CD14-positive monocyte (primary cell): ENCODE data around the gene GRAMD1A. TPM values are rescaled to one million over a fixed set of nuclear protein-coding genes. Genes with fewer than 3 reads are reported as not detected.

Source experiments
- DNase-seq, 3 donors: peaks; one replicate each; pipeline ENCODE4 v3.0.0-alpha.2; 2011 to 2022
- H2AFZ ChIP-seq: 2 replicates; pipeline ENCODE4 v1.6.0; 2012; ENCODE audit warnings: mild to moderate bottlenecking, low read depth, low read length, inconsistent platforms; ENCODE audit not compliant: insufficient read depth, poor library complexity, severe bottlenecking
- H3K27ac ChIP-seq, 2 donors: 1 replicate in 1 of 2; 2 replicates in 1 of 2; pipeline ENCODE4 v1.5.1; 2012 to 2013; ENCODE audit warnings: low read length in 2 of 2, control low read depth in 1 of 2, inconsistent platforms in 1 of 2, low read depth in 1 of 2, mild to moderate bottlenecking in 1 of 2
- H3K27me3 ChIP-seq, 2 donors: one replicate each; pipeline versions ENCODE4 v1.6.0 to v1.6.1; 2011 to 2013; ENCODE audit warnings: low read length in 2 of 2; ENCODE audit not compliant: control insufficient read depth in 2 of 2, insufficient read depth in 2 of 2
- H3K36me3 ChIP-seq, 2 donors: replicated peaks in 1 of 2; 1 replicate in 1 of 2; 2 replicates in 1 of 2; pipeline versions ENCODE4 v1.5.1 to v1.6.1; 2012 to 2013; ENCODE audit warnings: low read length in 2 of 2, control low read depth in 1 of 2, inconsistent platforms in 1 of 2, mild to moderate bottlenecking in 1 of 2; ENCODE audit not compliant: insufficient read depth in 2 of 2, control insufficient read depth in 1 of 2
- H3K4me1 ChIP-seq, 2 donors: 1 replicate in 1 of 2; 2 replicates in 1 of 2; pipeline versions ENCODE4 v1.5.1 to v1.6.1; 2012 to 2013; ENCODE audit warnings: low read length in 2 of 2, control low read depth in 1 of 2, inconsistent platforms in 1 of 2, mild to moderate bottlenecking in 1 of 2, moderate library complexity in 1 of 2; ENCODE audit not compliant: insufficient read depth in 2 of 2, control insufficient read depth in 1 of 2
- H3K4me2 ChIP-seq: replicated peaks from 2 replicates; pipeline ENCODE3; 2012; ENCODE audit warnings: low read length, moderate library complexity, mild to moderate bottlenecking; ENCODE audit not compliant: poor library complexity, severe bottlenecking; ENCODE audit errors: extremely low read depth
- H3K4me3 ChIP-seq, 3 experiments: fragments of 200-600 bp in 1 of 3; sonication (generic) in 1 of 3; replicated peaks in 1 of 3; 1 replicate in 2 of 3; 2 replicates in 1 of 3; pipeline ENCODE4 v1.5.1; 2011 to 2013; ENCODE audit warnings: low read length in 3 of 3, mild to moderate bottlenecking in 3 of 3, control low read depth in 2 of 3, low read depth in 2 of 3, inconsistent platforms in 1 of 3, moderate library complexity in 1 of 3
- H3K79me2 ChIP-seq: 2 replicates; pipeline ENCODE4 v1.6.0; 2012; ENCODE audit warnings: mild to moderate bottlenecking, control low read depth, inconsistent platforms, low read length, moderate library complexity; ENCODE audit not compliant: insufficient read depth
- H3K9ac ChIP-seq: 2 replicates; pipeline ENCODE4 v1.6.0; 2017; ENCODE audit warnings: low read length, mild to moderate bottlenecking; ENCODE audit not compliant: insufficient read depth, poor library complexity, severe bottlenecking
- H3K9me3 ChIP-seq, 2 donors: replicated peaks in 1 of 2; 1 replicate in 1 of 2; 2 replicates in 1 of 2; pipeline versions ENCODE4 v1.5.1 to v1.6.1; 2012 to 2013; ENCODE audit warnings: low read length in 2 of 2, control low read depth in 1 of 2; ENCODE audit not compliant: control insufficient read depth in 1 of 2, insufficient read depth in 1 of 2
- H4K20me1 ChIP-seq: 2 replicates; pipeline ENCODE4 v1.6.0; 2012; ENCODE audit warnings: mild to moderate bottlenecking, low read length, control low read depth, moderate library complexity; ENCODE audit not compliant: insufficient read depth
- H3K27ac Mint-ChIP-seq, 7 donors: one replicate each; pipeline ENCODE4 v1.8.0; 2020; ENCODE audit warnings: mild to moderate bottlenecking in 7 of 7, mixed read lengths in 7 of 7, moderate library complexity in 6 of 7, inconsistent platforms in 2 of 7
- H3K27me3 Mint-ChIP-seq, 3 donors: one replicate each; pipeline ENCODE4 v1.8.0; 2021 to 2022; ENCODE audit warnings: low read depth in 3 of 3, mild to moderate bottlenecking in 3 of 3, mixed read lengths in 3 of 3, moderate library complexity in 3 of 3, inconsistent platforms in 1 of 3
- H3K36me3 Mint-ChIP-seq, 2 donors: one replicate each; pipeline ENCODE4 v1.8.0; 2020; ENCODE audit warnings: mixed read lengths in 2 of 2, inconsistent platforms in 1 of 2, mild to moderate bottlenecking in 1 of 2
- H3K4me1 Mint-ChIP-seq: one replicate; pipeline ENCODE4 v1.8.0; 2020; ENCODE audit warnings: mild to moderate bottlenecking, mixed read lengths
- H3K4me3 Mint-ChIP-seq, 2 donors: one replicate each; pipeline ENCODE4 v1.8.0; 2020; ENCODE audit warnings: mild to moderate bottlenecking in 2 of 2, mixed read lengths in 2 of 2, moderate library complexity in 1 of 2
- H3K9me3 Mint-ChIP-seq, 7 donors: one replicate each; pipeline ENCODE4 v1.8.0; 2020 to 2022; ENCODE audit warnings: mixed read lengths in 7 of 7, mild to moderate bottlenecking in 6 of 7, moderate library complexity in 6 of 7, inconsistent platforms in 2 of 7
- CTCF ChIP-seq: fragments of 200-600 bp; IDR thresholded peaks from one replicate; pipeline ENCODE4 v1.8.0; 2022; ENCODE audit warnings: antibody characterized with exemption, mild to moderate bottlenecking
- WGBS: methylation state at CpG from one replicate; pipeline ENCODE4 v1.1.5; 2013; ENCODE audit warnings: missing lambda C conversion rate; ENCODE audit not compliant: insufficient coverage; 5-methylcytosine and 5-hydroxymethylcytosine counted together
- intact Hi-C, 2 donors: fragments of 100-400 bp; cut with micrococcal nuclease; formaldehyde crosslinking; loops; one replicate each; pipeline versions ENCODE4 v1.15.0 to v1.15.1; 2023
- polyA plus RNA-seq, 3 donors: library from polyadenylated mRNA; depleted of rRNA in 1 of 3; unstranded in 2 of 3; stranded (reverse) in 1 of 3; fragments of 300-500 nt in 2 of 3; fragments of >200 nt in 1 of 3; fragmentation: Illumina TruSeq in 2 of 3; gene quantifications; 1 replicate in 2 of 3; 2 replicates in 1 of 3; pipeline ENCODE4 v1.2.3, GENCODE V29; 2012 to 2021

The GRAMD1A gene
- polyA plus RNA-seq, 3 donors: 9.3 to 73.9 (median 15.1) TPM

GRCh38 chr19:34957830-34958751 lies 42.0 kb upstream of the GRAMD1A start:
- Mint-ChIP-seq H3K9me3 (peaks cover 60 to 88% (median 82%) of the 10 kb centered on the region in 7 donors), H3K36me3 (peaks cover 38 to 43% of the 10 kb centered on the region in 2 donors), H3K27ac (no peak overlapping the region)

More at GRCh38 chr19:34957830-34958751, 42.0 kb upstream of the GRAMD1A start:
- no peaks in the 10 kb centered on the region for H3K79me2 ChIP-seq
- H3K4me1 Mint-ChIP-seq: peaks cover 16% of the 10 kb centered on the region
- TF ChIP-seq CTCF: no peak
- WGBS: 97% methylated on average over 10 of the region's 22 CpGs
- H2AFZ ChIP-seq: no peak overlapping the region
- H3K4me2 ChIP-seq: no peak overlapping the region
- no peaks in the 10 kb centered on the region for H4K20me1 ChIP-seq
- intact Hi-C loops: no loop called here
- H3K27ac ChIP-seq: no peak overlapping the region
- no peak for DNase-seq
- peaks cover 65 to 82% of the 10 kb centered on the region in 2 donors for H3K9me3 ChIP-seq
- no peak overlapping the region for H3K9ac ChIP-seq
- H3K4me3 Mint-ChIP-seq: no peak overlapping the region
- peaks cover under 1 to 4% (median 2%) of the 10 kb centered on the region in 3 donors for H3K27me3 Mint-ChIP-seq
- no peaks in the 10 kb centered on the region for H3K27me3 ChIP-seq
- peaks cover 11 to 16% of the 10 kb centered on the region in 2 donors for H3K4me1 ChIP-seq
- peaks cover 26 to 51% of the 10 kb centered on the region in 2 donors for H3K36me3 ChIP-seq
- H3K4me3 ChIP-seq: peak overlapping the region in 1 of 3 experiments; percentile 49
